Activated CD8-positive, alpha-beta T cell treated with anti-CD3 and anti-CD28 coated beads for 36 hours (primary cell): Measurements from ENCODE around the gene ZCCHC24. TPM values are rescaled to one million over a fixed set of nuclear protein-coding genes. Genes with fewer than 3 reads are reported as not detected.

Experiments
- ATAC-seq: fragments of 200-7000 bp; cut with Tn5 transposase; one replicate; pipeline ENCODE4 v1.10.0; 2021; ENCODE audit warnings: mild to moderate bottlenecking, moderate library complexity
- CTCF ChIA-PET: fragments of 350-600 bp; sonication (Branson Sonifier 250); formaldehyde crosslinking; loops from one replicate; lab custom pipeline; 2021; ENCODE audit warnings: antibody characterized with exemption; lab: Charles Lee
- POLR2A ChIA-PET: fragments of 350-600 bp; sonication (Branson Sonifier 250); formaldehyde crosslinking; loops from one replicate; lab custom pipeline; 2021; ENCODE audit warnings: antibody characterized with exemption; lab: Charles Lee
- DNase-seq: peaks from one replicate; pipeline ENCODE4 v3.0.0-alpha.2; 2020
- H3K27ac Mint-ChIP-seq: one replicate; pipeline ENCODE4 v1.8.0; 2021; ENCODE audit warnings: mild to moderate bottlenecking, mixed read lengths
- H3K27me3 Mint-ChIP-seq: one replicate; pipeline ENCODE4 v1.8.0; 2021; ENCODE audit warnings: mixed read lengths
- H3K36me3 Mint-ChIP-seq: one replicate; pipeline ENCODE4 v1.8.0; 2021; ENCODE audit warnings: low read depth, mixed read lengths
- H3K4me1 Mint-ChIP-seq: one replicate; pipeline ENCODE4 v1.8.0; 2021; ENCODE audit warnings: low read depth, mixed read lengths
- H3K4me3 Mint-ChIP-seq: one replicate; pipeline ENCODE4 v1.8.0; 2021; ENCODE audit warnings: mild to moderate bottlenecking, moderate library complexity, mixed read lengths
- H3K9me3 Mint-ChIP-seq: one replicate; pipeline ENCODE4 v1.8.0; 2021; ENCODE audit warnings: mixed read lengths
- intact Hi-C: fragments of 100-400 bp; cut with micrococcal nuclease; formaldehyde crosslinking; loops from one replicate; pipeline ENCODE4 v1.10.0; 2022
- total RNA-seq, 2 experiments: library from RNA; stranded (reverse); gene quantifications; one replicate each; pipeline ENCODE4 v1.2.3, GENCODE V29; 2021
- TF ChIP-seq, protein P1 (sequence below): fragments of 200-600 bp; IDR thresholded peaks from one replicate; pipeline ENCODE4 v1.8.0; 2022; ENCODE audit warnings: antibody characterized with exemption, mild to moderate bottlenecking

The ZCCHC24 gene
- total RNA-seq, 2 experiments from 2014 or later = 1.0 to 1.7 TPM

DNA sequence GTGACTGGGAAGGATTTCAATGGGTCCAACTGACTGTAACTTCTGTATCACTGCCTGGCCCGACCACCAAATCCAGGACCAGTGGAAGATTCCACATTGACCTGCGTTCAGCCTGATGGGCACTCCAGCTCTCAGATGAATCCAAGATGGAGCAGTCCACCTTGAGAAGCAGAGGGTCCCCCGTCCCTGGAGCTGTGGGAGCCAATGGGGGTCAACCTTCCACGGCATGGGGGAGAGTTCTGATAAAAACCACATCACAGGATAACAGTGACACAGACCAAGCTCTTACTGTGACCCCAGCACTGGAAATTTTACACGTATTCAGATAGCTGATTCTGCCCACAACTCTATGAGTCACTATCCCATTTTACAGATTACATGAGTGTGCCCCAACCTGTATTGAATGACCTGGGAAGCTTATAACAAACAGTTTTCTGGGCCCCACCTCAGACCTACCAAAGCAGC, 11.2 kb downstream of the ZCCHC24 start:
- TF ChIP-seq, protein P1, sequence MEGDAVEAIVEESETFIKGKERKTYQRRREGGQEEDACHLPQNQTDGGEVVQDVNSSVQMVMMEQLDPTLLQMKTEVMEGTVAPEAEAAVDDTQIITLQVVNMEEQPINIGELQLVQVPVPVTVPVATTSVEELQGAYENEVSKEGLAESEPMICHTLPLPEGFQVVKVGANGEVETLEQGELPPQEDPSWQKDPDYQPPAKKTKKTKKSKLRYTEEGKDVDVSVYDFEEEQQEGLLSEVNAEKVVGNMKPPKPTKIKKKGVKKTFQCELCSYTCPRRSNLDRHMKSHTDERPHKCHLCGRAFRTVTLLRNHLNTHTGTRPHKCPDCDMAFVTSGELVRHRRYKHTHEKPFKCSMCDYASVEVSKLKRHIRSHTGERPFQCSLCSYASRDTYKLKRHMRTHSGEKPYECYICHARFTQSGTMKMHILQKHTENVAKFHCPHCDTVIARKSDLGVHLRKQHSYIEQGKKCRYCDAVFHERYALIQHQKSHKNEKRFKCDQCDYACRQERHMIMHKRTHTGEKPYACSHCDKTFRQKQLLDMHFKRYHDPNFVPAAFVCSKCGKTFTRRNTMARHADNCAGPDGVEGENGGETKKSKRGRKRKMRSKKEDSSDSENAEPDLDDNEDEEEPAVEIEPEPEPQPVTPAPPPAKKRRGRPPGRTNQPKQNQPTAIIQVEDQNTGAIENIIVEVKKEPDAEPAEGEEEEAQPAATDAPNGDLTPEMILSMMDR = no peak
- Mint-ChIP-seq H3K36me3 (no peaks in the 10 kb centered on the region), H3K27ac (peak overlapping the region; percentile 88), H3K27me3 (no peaks in the 10 kb centered on the region), H3K9me3 (no peaks in the 10 kb centered on the region), H3K4me1 (peaks cover 15% of the 10 kb centered on the region), H3K4me3 (no peak overlapping the region)
- CTCF ChIA-PET = interaction anchor here (0.9 to 2.6 kb wide), 4 partner anchors 9 to 147 kb away, joined by 3 to 6 read pairs (median 4); no protein-coding TSS in a partner anchor
- DNase-seq = peak; percentile 66
- POLR2A ChIA-PET = interaction anchor here (0.7 to 1.0 kb wide), 2 partner anchors 10 to 11 kb away, joined by 3 to 4 read pairs; partner anchors contain the start of gene ZCCHC24
- intact Hi-C loops = no loop called here
- peak; percentile 90 for ATAC-seq

DNA sequence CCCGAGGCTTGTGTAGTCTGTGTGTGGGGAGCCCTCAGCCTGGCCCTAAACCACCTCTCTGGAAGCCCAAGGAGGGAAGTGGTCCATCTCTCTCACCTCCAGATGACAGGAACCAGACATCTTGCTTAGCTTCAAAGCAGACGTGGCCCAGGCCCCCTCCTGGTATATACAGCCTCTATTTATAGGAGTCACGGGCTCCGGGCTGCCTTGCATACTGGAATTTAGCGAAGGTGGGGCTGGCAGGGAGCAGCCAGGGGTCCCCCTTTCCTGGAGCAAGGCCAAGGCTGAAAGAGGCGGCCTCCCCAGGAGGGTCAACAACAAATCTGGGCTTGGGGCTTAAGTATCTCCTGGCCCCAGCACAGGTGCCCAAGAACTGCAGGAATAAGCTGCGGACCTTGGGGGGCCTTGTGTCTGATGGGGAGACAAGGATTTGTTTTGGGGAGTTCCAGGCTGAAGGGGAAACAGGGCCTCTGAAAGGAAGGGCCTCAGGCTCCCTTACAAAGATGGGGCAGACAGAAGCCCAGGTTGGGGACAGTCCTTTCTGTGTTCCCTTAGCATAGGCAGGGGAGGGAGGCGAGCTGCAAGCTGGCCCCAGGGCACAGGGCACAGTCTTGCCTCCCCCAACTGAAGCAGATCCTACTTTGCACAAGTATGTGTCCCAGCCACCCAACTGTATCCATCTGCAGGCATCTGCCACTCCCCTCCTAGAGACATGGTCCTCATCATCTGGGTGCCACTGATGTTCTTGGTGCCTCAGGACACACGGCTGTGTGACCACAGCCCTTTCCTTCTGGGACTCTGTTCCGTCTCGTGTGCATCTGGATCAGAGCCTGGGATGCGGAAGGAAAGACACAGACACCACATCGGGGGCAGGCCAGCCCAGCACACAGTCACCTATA, 11.9 kb downstream of the ZCCHC24 start:
- H3K27me3 Mint-ChIP-seq = no peaks in the 10 kb centered on the region
- DNase-seq (no peak), ATAC-seq (peak; percentile 10)
- ChIA-PET POLR2A (interaction anchor here (0.7 to 1.0 kb wide), 3 partner anchors 11 to 12 kb away, joined by 3 to 4 read pairs (median 3); partner anchors contain the start of gene ZCCHC24), CTCF (interaction anchor here (0.9 to 2.6 kb wide), 2 partner anchors 10 to 34 kb away, joined by 3 to 6 read pairs; no protein-coding TSS in a partner anchor)
- TF ChIP-seq, protein P1 = no peak
- H3K9me3 Mint-ChIP-seq = no peaks in the 10 kb centered on the region
- intact Hi-C loops = no loop called here
- H3K36me3 Mint-ChIP-seq = no peaks in the 10 kb centered on the region
- no peak overlapping the region for H3K4me3 Mint-ChIP-seq
- peak overlapping the region; percentile 88 for H3K27ac Mint-ChIP-seq
- H3K4me1 Mint-ChIP-seq = peaks cover 15% of the 10 kb centered on the region

DNA sequence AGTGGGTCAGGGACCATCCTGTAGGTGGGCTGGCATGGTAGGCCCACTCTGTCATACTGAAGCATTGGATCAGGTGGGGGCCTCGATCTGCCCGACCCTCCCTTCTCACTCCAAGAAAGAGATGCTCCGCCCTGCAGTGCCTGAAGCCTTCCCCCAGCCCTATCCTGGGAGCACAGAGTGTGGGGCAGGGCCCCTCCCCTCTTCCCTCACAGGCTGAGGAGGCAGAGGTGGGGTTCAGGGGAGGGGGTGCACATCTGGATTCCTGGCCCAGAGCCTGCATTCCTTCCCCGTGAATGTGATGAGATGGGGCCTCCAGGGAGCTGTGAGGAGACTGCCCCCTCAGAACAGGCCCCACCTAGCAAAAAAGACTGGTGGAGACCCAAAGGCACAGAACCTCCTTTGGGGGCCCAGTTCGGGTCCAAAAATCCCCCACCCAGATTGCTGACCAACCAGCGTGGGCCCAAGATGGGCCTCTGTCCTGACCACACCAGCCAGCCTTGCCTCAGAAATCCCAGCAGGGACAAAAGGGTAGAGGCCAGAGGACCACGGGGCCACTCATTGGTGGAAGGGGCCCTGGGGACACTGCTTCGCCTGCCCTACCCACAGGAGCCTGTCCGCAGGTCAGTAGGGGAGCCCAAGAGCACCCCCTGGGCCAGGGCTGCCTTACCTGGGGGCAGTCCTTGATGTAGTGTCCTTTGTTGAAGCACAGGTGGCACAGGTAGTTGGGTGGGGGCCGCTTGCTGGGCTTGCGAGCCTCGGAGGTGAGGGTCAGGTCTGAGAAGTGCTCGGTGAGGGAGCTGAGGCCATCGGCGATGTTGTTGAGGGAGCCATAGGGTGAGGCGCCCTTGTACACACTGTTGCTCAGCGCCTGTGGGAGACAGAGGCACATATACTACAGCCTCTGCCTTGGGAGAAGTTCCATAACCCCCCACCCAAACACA, 13.3 kb downstream of the ZCCHC24 start:
- intact Hi-C loops = no loop called here
- Mint-ChIP-seq H3K4me3 (no peak overlapping the region), H3K27me3 (no peaks in the 10 kb centered on the region), H3K4me1 (peaks cover 17% of the 10 kb centered on the region), H3K27ac (no peak overlapping the region), H3K9me3 (no peaks in the 10 kb centered on the region), H3K36me3 (no peaks in the 10 kb centered on the region)
- ChIA-PET CTCF (interaction anchor here (1.0 to 2.6 kb wide), 2 partner anchors 11 to 57 kb away, joined by 4 to 6 read pairs; no protein-coding TSS in a partner anchor), POLR2A (interaction anchor here (1.0 kb wide), 1 partner anchor 12 kb away, joined by 3 read pairs; no protein-coding TSS in a partner anchor)
- ATAC-seq (no peak), DNase-seq (no peak)
- TF ChIP-seq, protein P1 = no peak

DNA sequence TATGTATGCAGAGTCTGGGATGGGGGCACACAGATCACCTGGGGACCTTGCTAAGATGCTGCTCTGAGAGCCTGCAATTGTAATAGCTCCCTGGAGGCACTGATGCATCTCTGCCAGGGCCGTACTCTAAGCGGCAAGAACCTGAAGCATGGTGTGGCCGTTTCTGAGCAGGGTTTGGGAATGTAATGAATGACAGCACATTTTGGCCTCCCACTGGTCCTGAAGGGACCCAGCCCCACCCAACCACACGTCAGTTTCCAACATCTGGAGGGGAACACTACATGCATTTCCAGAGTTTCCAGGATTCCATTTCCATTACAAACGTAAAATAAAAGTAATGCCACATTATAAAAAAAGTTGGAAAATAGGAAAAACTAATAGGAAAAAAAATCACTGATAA, 14.0 kb downstream of the ZCCHC24 start:
- Mint-ChIP-seq H3K4me3 (no peak overlapping the region), H3K9me3 (no peaks in the 10 kb centered on the region), H3K4me1 (peaks cover 17% of the 10 kb centered on the region), H3K36me3 (no peaks in the 10 kb centered on the region), H3K27me3 (no peaks in the 10 kb centered on the region), H3K27ac (no peak overlapping the region)
- TF ChIP-seq, protein P1 = no peak
- intact Hi-C loops = no loop called here
- ATAC-seq (no peak), DNase-seq (no peak)
- ChIA-PET POLR2A (no interaction called here), CTCF (interaction anchor here (2.4 kb wide), 1 partner anchor 36 kb away, joined by 9 read pairs; no protein-coding TSS in a partner anchor)
